Mammary microvascular endothelial cell (primary cell): ENCODE results near the gene RIPK3. TPM values are rescaled to one million over a fixed set of nuclear protein-coding genes. Genes with fewer than 3 reads are reported as not detected.

Experiments
- total RNA-seq: library from RNA; depleted of rRNA; stranded (reverse); fragments of >200 nt; gene quantifications from 2 replicates; pipeline ENCODE4 v1.2.3, GENCODE V29; 2015

Gene RIPK3
- total RNA-seq, result 2.3 and 4.4 TPM in 2 replicates

DNA sequence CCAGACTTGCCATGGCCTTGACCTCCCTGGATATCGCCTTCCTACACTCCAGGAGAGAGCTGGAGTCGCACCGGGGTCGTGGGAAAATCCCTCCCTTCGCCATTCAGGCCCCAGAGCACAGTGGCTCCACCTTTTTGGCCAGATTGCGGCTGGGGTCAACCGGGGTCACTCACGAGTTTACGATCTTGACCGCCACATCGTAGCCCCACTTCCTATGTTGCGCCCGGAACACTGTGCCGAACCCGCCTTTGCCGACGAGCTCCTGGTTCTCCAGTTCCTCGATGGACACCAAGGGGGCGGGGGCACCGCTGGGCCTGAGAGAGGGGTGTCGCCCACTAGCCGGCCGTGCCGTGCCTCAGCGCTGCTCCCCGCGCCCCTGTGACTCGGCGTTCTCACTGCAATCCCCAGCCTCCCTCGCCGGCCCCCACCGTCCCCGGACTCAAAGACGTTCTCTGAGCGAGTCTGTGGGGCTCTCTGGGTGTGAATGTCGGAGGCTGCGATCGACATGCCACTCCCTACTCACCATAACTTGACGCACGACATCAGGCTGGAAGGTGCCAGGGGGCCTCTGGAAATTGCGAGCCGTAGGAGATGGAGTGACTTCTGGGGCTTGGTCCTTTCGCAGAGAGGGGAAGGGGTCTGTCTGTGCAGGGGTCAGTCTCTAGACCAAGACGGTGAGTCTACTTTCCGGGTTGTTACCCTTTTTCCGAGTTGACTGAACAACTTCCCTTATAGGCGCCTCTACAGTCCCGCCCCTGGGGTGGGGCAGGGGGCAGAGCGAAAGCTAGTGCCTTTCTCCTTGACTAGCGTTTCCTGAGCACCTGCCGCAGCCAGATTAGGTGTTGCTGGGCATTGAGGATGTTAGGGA lies at the start of gene RIPK3:
Gene RIPK3, minus strand, starts transcription at position 708 of the 868 bp plus-strand sequence. Its CDS starts 165 bp downstream, at position 543.

DNA sequence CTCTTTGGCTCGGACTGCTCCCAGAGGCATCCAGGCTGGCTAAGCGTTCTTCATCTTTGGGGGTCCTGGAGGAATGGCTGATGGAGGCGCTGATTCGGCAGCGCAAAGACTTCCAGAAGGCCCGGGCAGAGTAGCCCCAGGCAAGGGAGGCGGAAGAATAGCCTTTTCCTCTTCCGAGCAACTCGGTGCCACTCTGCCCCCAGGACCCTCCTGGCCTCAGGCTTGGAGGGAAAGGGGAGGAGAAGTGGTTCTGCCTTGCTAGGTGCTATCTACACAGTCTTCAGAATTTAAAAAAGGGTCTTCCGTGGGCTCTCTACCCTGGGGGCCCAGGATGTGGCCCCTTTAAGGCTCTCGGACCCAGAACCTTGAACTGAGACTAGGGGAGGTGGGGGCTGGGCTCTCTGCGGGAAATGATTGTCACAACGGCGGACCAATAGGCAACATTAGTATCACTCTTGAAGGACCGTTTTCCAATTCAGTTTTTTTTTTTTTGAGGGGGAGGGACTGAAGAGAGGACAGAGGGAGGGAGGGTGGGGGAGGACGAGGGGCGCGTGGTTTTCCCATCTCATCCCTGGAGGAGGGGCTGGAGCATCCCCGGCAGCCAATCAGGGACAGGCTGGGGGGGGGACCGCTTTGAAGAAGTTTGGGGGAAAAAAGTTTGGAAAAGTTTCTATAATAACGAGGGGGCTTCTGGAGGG lies 27.9 kb upstream of the RIPK3 start, which contains the start of gene NFATC4:
Gene NFATC4, plus strand, starts transcription at position 671 of the 698 bp plus-strand sequence. CDS start 157 bp downstream, outside the sequence.

DNA sequence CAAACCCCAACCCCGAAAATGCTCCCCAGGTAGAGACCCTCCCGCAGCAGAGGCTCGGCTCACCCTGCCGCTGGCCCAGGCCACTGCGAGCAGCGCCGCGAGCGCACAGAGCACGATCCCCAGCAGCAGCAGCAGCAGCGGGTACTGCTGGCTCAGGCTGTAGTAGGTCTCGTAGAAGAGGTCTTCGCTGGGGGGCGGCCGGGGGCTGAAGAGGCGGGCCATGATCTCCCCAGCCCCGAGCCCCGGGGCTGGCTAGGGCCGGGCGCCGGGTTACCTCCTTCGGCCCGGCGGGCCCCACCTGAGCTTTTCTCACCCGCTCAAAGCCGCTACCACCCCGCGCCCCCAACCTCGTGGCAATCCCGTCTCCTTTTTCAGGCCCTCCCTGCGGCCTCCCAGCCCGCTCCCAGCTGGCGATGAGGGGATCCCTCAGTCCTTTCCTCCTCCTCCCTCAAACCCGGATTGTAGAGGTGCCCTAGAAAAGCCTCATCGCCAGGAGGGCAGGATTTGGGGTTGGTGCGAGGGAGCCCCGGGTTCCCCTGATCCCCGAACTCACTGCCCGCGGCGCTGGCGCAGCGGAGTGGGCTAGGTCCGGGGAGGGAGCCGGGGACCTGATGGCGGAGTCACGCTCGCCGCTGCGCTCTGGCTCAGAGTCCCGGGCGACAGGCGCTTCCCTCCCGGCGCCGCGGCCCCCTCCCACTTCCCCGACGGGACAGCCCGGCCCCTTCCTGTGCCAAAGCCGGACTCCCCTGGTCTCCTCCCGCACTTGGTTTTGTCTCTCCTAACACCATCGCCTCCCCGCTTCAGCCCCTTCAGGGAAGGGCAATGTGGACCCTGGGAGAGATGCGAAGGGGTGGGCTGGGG lies 5.1 kb downstream of the RIPK3 start, which contains the start of gene ADCY4:
Gene ADCY4, minus strand, starts transcription at position 641 of the 861 bp plus-strand sequence. Its CDS starts 419 bp downstream, at position 222.

DNA sequence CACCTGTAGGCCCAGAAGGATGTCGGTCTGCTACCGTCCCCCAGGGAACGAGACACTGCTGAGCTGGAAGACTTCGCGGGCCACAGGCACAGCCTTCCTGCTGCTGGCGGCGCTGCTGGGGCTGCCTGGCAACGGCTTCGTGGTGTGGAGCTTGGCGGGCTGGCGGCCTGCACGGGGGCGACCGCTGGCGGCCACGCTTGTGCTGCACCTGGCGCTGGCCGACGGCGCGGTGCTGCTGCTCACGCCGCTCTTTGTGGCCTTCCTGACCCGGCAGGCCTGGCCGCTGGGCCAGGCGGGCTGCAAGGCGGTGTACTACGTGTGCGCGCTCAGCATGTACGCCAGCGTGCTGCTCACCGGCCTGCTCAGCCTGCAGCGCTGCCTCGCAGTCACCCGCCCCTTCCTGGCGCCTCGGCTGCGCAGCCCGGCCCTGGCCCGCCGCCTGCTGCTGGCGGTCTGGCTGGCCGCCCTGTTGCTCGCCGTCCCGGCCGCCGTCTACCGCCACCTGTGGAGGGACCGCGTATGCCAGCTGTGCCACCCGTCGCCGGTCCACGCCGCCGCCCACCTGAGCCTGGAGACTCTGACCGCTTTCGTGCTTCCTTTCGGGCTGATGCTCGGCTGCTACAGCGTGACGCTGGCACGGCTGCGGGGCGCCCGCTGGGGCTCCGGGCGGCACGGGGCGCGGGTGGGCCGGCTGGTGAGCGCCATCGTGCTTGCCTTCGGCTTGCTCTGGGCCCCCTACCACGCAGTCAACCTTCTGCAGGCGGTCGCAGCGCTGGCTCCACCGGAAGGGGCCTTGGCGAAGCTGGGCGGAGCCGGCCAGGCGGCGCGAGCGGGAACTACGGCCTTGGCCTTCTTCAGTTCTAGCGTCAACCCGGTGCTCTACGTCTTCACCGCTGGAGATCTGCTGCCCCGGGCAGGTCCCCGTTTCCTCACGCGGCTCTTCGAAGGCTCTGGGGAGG lies 28.9 kb downstream of the RIPK3 start, which contains the start of gene LTB4R:
Gene LTB4R, plus strand, starts transcription at position 857 of the 959 bp plus-strand sequence. CDS start 4,150 bp downstream, outside the sequence.

DNA sequence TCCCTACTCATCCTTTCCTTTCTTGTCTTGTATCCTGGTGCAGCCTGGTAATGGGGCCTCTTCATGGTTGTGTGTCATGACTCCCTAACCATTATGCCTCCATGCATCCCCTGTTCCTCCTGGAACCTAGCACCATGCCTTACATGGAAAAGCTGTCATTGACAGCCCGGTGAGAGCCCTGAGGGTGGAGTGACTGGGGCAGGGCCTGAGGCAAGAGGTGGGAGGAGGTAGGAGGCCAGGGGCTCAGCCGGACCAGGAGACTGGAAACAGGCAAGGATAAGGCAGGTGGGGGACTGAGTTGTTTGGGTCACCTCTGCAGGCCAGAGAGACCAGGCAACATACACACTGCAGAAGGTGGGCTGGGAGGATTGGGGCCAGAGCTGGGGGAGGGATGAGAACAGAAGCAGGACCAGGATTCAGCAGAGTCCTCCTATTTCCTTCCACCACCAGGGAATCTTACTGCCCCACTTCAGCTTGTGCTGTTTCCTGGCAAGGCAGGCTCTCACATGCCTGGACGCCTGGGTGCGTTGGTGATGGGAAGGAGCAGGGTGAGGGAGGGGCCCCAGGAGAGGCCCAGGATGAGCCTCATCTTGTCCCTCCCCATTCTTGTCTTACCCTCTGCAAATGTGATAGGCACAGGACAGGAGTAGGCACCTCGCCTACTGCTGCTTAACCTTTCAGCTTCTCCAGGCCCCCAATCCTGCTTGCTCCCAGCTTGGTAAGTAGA lies 30.1 kb downstream of the RIPK3 start, which contains the start of gene LTB4R2:
Gene LTB4R2, plus strand, starts transcription at position 603 of the 727 bp plus-strand sequence. CDS start 525 bp downstream, outside the sequence.

DNA sequence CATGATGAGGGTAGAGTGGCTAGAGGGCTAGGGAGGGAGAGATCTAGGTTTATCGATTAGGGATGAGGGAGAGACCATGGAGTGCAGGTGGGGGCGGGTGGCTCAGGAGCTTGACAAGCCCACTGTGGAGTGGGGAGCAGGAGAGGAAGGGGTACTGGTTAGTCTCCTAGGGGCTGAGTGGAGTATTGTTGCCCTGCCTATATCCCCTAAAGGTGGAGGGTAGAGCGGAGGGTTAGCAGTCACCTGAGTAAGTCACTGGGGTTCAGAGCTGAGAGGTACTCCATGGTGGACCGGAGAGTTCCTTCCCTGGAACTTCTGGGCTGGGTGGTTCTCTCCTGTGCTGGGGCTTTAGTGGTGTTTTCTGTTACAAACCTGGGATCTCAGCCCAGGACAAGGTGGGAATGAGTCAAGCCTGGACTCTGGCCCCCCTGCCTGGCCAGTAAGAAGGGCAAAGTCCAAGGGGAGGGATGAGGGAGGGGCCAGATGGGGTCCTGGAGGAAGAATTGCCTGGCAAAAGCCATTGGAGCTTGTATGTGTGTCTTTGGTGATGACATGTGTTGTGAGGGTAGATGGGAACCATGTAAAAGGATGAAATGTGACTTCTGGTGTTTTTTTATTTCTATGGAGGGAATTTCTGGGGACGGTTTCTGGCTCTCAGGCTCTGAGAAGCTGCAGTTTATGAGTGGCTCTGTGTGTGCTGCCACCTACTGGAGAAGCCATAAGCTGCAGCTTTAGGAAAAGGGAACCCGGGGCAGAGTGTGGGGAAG lies 32.0 kb downstream of the RIPK3 start, which contains the start of gene CIDEB:
Gene CIDEB, minus strand, starts transcription at position 403 of the 767 bp plus-strand sequence. Its CDS starts 119 bp downstream, at position 284.

DNA sequence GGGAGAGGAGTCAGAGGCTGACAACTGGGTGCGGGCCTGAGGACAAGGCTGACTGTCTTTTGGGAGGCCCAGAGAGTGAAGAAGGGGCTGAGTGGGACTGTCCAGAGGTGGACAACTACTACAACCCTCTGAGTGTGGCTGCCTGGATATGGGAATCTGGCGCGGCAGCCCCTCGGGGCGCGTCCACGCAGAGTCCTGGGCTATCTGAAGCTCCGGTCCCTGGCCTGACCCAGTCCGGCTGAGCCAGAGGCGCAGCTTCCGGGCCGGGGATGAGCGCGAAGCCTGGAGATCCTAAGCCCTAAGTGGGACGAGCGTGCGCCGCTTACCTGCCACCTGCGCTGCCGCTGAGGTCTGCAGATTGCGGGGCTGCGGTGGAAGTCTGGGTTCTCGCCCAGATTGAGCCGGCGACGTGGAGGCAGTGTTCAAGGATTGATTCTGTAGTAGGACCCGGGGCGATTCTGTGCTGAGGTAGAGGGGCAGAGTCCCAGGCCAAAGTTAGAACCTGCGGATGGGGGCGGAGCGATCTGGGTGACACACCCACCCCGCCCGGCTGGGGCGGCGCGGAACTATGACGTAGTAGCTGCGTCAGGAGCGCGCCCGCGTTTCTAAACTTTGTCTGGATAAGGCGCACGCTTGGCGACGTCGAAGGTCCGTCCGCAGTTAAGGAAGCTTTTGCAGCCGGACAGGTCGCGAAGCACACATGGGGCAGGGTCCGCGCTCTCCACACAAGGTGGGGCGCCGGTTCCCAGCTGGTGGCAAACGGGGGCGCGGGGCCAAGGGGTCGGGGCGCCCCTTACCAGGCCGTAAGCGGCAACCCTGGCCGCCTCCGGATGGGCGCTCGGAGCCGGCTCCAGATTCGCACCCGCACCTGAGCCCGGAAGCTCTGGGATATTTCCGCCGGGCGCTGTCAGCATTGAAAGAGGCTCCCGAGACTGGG lies 40.3 kb downstream of the RIPK3 start, which contains the start of the genes DHRS1 and NOP9:
Gene DHRS1, minus strand, starts transcription at position 526 of the 937 bp plus-strand sequence. CDS start 674 bp downstream, outside the sequence.
Gene NOP9, plus strand, starts transcription at position 596 of the 937 bp plus-strand sequence. Its CDS starts 105 bp downstream, at position 701.

Other genes with a start within 250 kb of the RIPK3 start
- 7.9 and 24.3 TPM in 2 replicates for gene PCK2, start 245.7 kb downstream of the RIPK3 start, total RNA-seq
- gene DCAF11, start 225.2 kb downstream of the RIPK3 start, total RNA-seq, result 43.6 and 46.1 TPM in 2 replicates
- 0.74 and 1.3 TPM in 2 replicates for gene NRL, start 225.0 kb downstream of the RIPK3 start, total RNA-seq
- gene FITM1, start 209.3 kb downstream of the RIPK3 start, total RNA-seq, result 0.10 TPM in 1 of 2 replicates, not detected in the other
- gene PSME1, start 203.8 kb downstream of the RIPK3 start, total RNA-seq, result 311 and 318 TPM in 2 replicates
- 15.7 and 22.2 TPM in 2 replicates for gene EMC9, start 198.4 kb downstream of the RIPK3 start, total RNA-seq
- gene PSME2, start 193.4 kb downstream of the RIPK3 start, total RNA-seq, result 179 and 201 TPM in 2 replicates
- 41.4 and 59.8 TPM in 2 replicates for gene RNF31, start 192.5 kb downstream of the RIPK3 start, total RNA-seq
- 55.8 and 57.5 TPM in 2 replicates for gene IRF9, start 178.7 kb downstream of the RIPK3 start, total RNA-seq
- gene REC8, start 167.9 kb downstream of the RIPK3 start, total RNA-seq, result 14.8 and 16.6 TPM in 2 replicates
- gene IPO4, start 151.2 kb downstream of the RIPK3 start, total RNA-seq, result 61.1 and 67.6 TPM in 2 replicates
- gene TM9SF1, start 144.6 kb downstream of the RIPK3 start, total RNA-seq, result 52.3 and 57.7 TPM in 2 replicates
- gene TSSK4, start 134.3 kb downstream of the RIPK3 start, total RNA-seq, result not detected in 2 replicates
- gene CHMP4A, start 126.5 kb downstream of the RIPK3 start, total RNA-seq, result 44.2 and 49.3 TPM in 2 replicates
- 15.8 and 15.9 TPM in 2 replicates for gene MDP1, start 123.9 kb downstream of the RIPK3 start, total RNA-seq
- 259 and 294 TPM in 2 replicates for gene NEDD8, start 107.6 kb downstream of the RIPK3 start, total RNA-seq
- 66.4 and 67.7 TPM in 2 replicates for gene GMPR2, start 107.1 kb downstream of the RIPK3 start, total RNA-seq
- 72.0 and 90.4 TPM in 2 replicates for gene TINF2, start 97.4 kb downstream of the RIPK3 start, total RNA-seq
- gene TGM1, start 76.8 kb downstream of the RIPK3 start, total RNA-seq, result 0.27 and 2.1 TPM in 2 replicates
- 33.1 and 48.0 TPM in 2 replicates for gene RABGGTA, start 68.4 kb downstream of the RIPK3 start, total RNA-seq
- 25.0 and 29.0 TPM in 2 replicates for gene DHRS1, start 40.2 kb downstream of the RIPK3 start, total RNA-seq
- gene NOP9, start 40.1 kb downstream of the RIPK3 start, total RNA-seq, result 25.0 and 27.2 TPM in 2 replicates
- 14.5 and 19.0 TPM in 2 replicates for gene CIDEB, start 32.0 kb downstream of the RIPK3 start, total RNA-seq
- 3.9 and 5.0 TPM in 2 replicates for gene LTB4R2, start 29.9 kb downstream of the RIPK3 start, total RNA-seq
- 12.9 and 16.3 TPM in 2 replicates for gene LTB4R, start 28.5 kb downstream of the RIPK3 start, total RNA-seq
- gene ADCY4, start 4.9 kb downstream of the RIPK3 start, total RNA-seq, result 21.3 and 26.8 TPM in 2 replicates
- 4.1 and 9.0 TPM in 2 replicates for gene NFATC4, start 28.2 kb upstream of the RIPK3 start, total RNA-seq
- 4.8 and 5.5 TPM in 2 replicates for gene NYNRIN, start 59.0 kb upstream of the RIPK3 start, total RNA-seq
- 0.20 and 2.2 TPM in 2 replicates for gene CBLN3, start 89.7 kb upstream of the RIPK3 start, total RNA-seq
- gene KHNYN, start 90.0 kb upstream of the RIPK3 start, total RNA-seq, result 27.6 and 31.2 TPM in 2 replicates
- gene SDR39U1, start 102.8 kb upstream of the RIPK3 start, total RNA-seq, result 18.0 and 18.9 TPM in 2 replicates
- gene CMA1, start 168.3 kb upstream of the RIPK3 start, total RNA-seq, result not detected in 2 replicates
- not detected in 2 replicates for gene CTSG, start 236.3 kb upstream of the RIPK3 start, total RNA-seq